ENCODE results near the gene DUOXA2.

DNA sequence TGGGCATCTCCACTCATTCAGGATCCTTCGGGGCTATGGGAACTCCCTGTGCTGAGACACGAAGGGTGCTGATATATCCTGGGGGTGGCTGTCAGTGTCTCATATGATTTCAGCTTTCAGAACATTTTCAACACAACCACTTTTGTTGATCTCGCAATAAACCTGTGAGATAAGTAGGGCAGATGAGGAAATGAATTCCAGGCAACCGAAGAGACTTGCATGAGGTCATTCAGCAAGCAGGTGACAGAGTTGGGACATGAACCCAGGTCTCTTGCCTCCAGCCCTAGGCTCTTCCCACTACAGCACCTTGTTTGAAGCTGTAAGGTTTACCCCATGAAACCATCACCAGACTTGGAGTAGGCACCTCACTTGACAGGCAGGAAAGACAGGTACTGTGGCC is 32.3 kb downstream of the DUOXA2 start:
- TF ChIP-seq GATA2 (IDR thresholded peaks at IDR 0.05; ENCODE audit: low read depth, low read length) (no peak), GATA3 (IDR thresholded peaks at IDR 0.05; ENCODE audit: low read depth, low read length) (no peak)
